ENCODE data around the gene SLC25A51.

GRCh38 chr9:37921168-37921510 lies 17.2 kb upstream of the SLC25A51 start:
- TF ChIP-seq POLR2A (IDR thresholded peaks at IDR 0.05) = no peak
- TF ChIP-seq CTCF (IDR thresholded peaks at IDR 0.05 in 4 of 5, conservative IDR thresholded peaks at IDR 0.05 in 1 of 5) = no peak

All from gastrocnemius medialis (tissue), 4 donors.